Stimulated activated CD4-positive, alpha-beta T cell treated with anti-CD3 and anti-CD28 coated beads, TNF-alpha, amount 100 ng/mL, for 48 hours (primary cell): Measurements from ENCODE around the gene GULP1.

Experiments used
- DNase-seq, 3 donors: peaks; one replicate each; pipeline ENCODE4 v3.0.0-alpha.2; 2020; ENCODE audit warnings: low read depth in 3 of 3

GULP1 gene

DNA sequence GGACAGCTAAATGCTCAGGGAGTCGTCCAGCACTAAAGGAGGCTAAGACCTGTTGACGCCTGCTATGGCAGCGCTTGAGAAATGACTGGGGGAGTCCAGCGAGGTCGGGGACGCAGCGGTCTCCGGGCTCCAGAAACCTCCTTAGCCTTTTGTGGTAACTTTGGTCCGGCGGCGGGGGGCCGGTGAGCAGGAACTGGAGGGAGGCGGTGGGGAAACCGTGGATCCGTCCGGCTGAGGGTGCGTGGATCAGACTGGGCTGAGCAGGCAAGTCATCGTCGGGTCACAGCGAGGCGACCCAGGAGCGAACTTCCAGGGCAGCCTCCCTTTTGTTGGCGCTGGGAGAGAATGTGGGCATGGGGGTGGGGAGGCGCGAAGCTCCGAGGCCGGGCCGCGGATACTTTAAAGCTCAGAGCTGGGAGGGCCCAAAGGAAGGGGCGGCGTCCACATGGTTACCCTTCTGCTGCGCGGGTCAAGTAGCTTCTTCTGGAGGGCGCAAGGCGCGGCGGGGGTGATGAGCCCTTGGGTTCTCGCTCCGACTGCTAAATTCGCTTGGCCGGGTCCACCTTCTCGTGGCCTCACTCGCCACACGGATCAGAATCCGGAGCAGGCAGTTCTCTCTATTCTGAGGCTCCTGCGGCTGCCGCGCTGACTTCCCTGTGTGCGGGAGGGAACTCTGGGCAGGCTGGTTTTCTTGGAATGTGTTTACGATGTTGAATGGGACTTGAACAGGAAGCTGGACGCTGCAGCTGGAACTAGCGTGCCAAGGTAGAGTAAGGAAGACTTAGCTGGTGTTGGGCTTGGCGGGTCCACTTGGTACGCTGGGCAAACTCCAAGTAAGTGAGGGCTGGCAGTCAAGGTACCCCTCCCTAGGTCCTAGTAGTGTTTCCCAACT lies 920 bp downstream of the GULP1 start:
- no peak for DNase-seq

DNA sequence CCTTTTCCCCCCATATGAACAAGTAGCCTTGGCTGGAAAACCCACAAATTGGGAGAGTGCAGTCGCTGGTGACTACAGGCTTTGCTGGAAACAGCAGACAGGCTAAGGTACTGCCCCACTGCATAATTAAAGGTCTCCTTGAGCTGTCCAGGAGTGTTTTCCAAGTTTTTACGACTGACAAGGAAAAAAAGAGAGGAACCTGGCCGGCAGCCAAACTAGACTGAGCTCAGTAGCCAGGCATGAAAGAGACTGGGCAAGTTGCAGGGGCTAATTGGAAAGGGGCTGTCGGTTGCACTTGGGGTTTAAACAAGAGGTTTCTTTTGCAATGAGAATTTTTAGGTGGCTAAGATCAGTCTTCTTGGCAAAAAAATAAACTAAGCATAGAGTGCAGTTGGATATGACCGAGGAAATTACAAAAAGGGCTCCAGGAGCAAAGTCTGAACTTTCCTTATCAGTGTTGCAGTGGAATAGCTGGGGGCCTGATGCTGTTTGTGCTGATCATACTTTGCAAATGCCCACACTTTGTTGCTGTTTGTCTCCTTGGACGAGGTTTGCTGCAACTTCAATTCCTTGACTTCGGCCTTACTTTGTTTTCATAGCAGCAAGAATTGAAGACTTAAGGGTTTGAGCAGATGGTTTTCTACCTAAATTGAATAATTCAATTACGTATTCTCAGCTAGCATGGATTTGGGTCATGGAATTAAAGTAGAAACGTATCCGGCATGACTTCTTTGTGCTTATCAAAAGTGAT lies 2.1 kb downstream of the GULP1 start:
- DNase-seq, result no peak

DNA sequence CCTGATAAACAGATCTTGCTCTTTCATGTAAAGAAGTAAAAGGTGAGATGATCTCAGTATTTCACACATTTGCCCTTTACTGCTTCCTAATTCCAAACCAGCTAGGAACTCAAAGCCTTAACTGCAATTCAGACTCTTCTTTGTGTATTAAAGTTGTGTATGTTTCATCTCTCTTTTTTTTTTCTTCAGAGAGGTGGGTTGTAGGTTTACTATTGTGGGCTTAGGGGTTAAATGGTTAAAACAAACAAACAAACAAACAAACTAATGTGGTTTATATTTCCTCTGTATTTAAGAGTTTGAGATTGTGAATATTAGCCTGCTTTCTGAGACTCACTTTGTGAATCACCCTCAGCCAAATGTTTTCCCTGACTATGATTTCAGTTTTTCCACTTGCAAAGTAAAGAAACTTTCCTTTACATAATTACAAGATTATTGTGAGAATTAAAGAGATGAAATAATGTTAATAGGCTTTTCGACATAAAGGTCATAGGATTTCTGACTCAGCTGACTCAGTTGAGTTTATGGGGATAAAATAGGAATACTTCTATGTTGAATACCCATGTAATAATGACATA lies 2.8 kb downstream of the GULP1 start:
- no peak for DNase-seq

DNA sequence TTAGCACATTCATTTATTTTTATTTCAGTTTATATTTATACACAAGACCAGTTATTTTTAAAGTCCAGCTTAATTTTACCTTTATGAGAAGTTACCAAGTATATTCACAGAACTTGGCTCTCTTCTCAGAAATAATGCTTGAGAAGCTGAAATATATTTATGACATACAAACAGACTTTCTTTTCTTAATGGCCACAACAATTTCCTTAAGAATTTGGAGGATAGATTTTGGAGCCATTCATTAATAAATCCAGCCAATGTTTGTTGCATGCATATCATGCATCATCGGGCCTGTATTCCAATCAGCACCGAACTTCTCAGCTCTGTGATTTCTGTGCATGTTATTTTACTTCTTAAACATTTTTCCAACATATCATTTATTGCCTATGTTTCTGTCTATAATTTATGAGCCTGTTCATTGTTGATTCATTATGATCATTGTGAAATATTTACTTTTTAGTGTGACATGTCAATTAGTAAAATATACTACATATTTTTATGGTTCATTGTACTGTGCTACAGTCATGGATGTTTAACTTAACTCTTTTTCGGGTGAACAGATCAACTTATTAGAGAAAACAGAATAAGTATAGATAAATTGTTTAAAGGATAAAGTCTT lies 3.5 kb downstream of the GULP1 start:
- DNase-seq, result no peak

DNA sequence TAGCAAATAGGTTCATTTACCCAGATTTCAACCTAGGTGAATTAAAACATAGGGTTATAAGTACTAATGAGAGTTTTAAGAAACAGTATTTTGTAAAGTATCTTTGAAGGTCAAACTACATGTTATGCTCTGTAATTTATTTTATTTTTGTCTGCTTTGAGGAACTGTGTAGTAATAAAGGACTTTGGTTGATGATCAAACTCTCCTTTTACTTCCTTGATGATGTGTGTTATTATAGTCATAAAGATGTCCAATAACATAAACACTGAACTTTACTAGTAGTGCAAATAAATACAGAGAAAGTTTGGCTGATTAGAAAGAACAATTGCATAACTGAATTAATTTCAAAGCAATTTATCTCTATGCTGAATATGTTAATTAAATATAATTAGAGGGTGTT lies 6.3 kb downstream of the GULP1 start:
- no peak for DNase-seq

DNA sequence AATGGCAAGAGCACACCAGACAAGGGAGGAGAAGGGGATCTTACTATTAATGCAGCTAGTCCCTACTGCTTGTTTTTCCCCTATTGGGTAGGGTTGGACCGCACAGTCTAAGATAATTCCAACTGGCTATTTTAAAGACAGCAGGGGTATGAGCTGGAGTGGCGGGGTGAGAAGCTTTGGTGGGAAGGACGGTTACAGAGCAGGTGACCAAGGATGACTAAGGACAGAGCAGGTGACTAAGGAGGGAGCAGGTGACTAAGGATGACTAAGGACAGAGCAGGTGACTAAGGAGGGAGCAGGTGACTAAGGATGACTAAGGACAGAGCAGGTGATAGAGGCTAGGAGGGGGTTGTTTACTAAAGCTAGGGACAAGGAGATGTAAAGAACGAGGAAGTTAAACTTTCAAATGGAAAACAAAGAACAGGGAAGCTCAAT lies 7.3 kb downstream of the GULP1 start:
- peak in 1 of 3 donors; percentile 3 for DNase-seq

DNA sequence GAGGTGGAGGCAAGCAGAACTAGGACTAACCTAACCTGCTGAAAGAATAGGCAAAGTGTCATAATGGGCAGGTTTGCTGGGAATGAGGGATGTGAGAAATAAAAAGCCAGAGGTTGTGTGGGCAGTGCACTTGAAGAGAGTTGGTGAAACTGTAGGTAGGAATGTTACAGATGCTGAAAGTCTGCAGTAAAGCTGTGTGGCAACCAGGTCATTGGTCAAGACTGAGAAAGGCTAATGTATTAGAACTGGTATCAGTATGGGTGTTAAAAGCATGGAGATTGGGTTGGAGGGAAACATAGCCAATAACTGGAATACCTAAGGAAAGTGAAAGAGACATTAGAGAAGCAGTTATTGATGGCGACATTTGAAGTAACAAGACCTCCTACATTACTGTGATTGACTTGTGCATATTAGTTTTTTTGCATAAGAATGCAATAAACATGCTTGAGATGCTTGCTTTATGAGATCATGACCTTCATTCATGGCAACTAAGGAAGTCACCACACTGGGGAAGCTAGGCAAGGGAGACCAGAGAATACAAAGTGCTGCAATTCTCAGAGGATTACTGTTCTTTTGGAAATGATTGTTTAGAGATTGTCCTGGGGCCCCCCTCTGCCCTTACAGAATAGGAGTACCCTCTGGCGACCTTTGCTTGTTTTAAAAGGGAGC lies 11.8 kb downstream of the GULP1 start:
- DNase-seq, result no peak

DNA sequence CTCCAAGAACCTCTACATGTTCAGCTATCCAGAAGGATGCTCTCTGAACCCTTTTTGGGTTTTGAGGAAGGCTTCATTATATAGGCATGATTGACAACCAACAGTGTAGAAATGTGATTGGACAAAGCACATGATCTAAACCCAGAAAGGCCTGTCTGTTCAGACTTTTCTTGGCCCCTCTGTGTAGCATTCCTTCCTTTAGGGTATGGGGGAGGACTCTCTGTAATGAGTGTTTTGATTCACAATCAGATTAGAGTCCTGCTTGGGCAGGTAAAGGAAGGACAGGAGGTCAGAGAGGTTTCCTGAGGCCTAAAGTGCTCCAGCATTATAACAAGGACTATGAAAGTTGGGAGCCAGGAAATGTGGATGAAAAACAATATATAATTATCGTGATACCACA lies 13.6 kb downstream of the GULP1 start:
- no peak for DNase-seq

DNA sequence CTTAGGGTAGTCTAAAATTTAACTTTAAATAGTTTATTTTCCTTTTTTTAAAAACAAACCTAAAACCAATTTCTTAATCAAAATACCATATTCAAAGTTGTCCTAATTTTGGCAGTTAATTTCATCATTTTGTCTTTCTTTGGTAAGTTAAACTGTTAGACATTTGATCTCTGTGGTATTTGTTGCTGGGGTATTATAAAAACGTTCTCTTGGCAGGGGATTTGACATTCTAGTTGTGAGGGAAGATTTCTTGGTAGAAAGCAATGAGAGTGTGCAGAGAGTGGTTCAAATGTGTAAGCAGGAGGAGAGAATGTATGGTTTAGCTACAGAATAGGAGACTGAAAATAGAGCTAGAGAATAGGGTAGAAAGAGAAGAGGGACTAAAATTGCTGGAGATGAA lies 14.6 kb downstream of the GULP1 start:
- DNase-seq, result no peak

DNA sequence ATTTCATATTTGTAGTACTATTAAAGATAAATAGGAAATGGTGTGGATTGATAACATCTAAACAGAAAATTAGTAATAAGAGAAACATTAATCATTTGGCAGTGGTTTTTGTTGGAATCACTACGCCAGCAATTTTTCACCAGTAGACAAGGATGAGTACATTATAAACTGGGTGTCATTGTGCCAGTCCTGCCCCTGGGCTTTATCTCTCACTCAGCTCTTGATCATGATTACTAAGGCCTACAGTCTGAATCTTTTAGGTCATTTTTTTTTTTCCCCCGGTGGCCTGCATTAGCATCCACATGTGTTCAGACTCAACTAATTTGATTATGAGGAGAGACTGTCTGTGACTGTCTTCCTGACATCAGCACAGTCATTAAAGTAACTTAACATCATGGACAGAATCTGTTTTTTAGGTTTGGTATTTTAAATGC lies 16.2 kb downstream of the GULP1 start:
- DNase-seq, result no peak

DNA sequence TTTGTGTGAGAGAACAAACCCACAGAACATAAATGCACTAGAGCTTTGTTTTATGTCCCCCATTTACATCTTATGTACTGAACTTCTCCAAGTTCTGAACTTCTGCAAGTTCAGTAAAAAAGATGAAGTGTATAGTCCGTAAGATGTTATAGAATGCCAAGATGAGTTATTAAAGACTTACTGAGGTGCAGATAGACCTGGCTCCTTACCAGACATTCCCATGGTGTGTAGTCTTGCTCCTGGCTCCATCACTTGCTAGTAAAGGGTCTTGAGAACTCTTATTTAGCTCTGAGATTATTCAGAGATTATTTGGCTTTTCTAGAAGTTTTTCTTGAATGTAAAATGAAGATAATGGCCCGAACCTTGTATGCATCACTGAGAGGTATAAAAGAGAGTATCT lies 16.8 kb downstream of the GULP1 start:
- no peak for DNase-seq

DNA sequence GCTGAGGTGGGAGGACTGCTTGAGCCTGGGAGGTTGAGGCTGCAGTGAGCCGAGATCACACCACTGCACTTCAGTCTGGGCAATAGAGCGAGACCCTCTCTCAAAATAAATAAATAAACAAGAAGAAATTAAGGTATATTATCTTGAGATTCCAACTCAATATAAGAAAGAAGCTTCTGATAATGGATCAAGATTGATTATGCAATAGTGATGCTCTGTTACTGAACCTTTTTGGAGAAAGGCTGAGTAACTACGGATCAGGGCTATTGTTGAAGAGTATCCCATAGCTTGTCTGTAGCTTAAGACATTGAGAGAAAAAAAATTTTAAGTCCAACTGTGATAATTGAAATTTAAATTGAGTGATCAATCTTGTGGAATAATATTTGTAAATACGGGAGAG lies 17.7 kb downstream of the GULP1 start:
- no peak for DNase-seq

DNA sequence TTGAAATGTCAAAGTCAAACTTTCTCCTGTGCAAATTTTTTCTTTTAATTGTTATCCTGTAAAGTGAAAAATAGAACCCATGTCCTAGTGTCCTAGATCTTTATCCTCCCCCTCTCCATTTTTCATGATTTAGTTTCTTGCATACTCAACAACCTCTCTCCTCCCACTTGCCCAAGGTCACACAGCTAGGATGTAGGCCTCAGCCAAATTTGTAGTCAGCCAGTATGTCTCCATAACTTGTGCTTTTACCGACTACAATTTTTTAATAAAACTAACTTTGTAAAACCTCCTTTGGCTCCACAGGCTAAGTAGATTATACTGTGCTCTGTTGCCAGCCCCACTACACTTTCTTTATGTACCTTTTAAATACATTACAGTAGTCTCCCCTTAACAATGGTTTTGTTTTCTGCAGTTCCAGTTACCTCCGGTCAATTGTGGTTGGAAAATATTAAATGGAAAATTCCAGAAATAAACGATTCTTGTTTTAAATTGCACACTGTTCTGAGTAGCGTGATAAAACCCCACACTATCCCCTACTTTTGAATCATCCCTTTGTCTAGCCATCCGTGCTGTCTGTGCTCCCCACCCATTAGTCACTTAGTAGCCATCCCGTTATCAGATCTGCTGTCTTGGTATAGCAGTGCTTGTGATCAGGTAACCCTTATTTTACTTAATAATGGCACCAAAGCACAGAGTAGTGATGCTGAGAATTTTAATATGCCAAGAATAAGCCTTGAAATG lies 22.8 kb downstream of the GULP1 start:
- no peak for DNase-seq

DNA sequence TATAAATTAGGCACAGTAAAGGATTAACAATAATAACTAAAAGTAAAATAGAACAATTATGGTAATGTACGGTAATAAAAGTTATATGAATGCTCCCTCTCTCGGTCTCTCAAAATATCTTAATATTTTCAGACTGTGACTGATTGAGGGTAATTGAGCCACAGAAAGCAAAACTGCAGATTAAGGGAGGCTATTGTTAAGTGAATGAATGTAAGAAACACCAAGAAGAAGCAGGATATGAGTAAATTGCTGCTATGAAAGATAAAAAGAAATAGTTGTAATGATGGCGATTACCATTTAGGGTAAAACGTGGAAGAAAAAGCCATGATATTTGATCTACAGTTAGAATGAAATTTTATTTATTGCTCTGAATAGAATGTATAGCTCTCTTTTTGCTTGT lies 24.1 kb downstream of the GULP1 start:
- DNase-seq, result no peak

DNA sequence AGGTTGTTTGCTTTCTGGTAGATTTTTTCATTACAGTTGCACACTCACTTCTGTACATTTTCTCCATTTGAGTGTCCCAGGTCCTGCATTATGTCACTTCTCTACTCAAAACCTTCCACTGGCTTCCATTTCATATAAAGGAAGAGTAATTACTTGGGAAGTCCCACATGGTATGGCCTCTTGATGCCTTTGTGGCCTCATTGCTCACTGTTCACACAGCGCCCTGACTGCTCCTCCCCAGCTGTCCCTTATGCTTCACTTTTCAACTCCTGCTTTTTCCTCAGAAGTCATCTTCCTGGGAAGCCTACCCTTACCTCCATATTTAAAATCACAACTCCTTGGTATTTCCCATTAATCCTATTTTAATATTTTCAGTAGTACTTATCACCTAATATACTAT lies 24.7 kb downstream of the GULP1 start:
- no peak for DNase-seq

DNA sequence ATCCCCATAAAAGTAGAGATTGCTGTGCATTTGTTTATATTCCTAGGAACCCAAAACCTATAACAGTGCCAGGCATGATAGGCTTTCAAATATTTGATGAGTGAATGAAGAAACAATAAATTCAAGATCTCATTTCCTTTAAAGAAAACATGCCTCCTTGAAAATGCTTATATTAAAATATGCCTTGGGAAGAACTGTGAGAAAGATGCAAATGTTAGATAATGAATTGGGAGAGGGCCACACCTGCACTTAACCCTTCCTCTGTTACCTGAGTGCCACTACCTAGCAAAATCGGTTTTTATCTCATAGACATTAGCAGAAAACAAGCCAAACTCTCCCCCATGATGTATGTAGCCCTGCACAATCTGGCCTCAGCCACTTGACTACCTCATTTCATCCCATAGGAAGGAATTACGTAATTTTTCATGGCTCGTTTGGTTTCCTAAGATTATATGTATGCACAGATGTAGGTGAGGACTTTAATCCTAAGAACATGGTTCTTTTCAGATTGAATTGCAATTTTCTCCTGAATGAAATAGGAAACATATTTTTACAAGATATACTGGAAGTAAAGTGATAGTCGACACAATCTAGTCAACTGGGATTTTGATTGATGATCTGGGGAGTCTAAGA lies 25.2 kb downstream of the GULP1 start:
- DNase-seq, result no peak

DNA sequence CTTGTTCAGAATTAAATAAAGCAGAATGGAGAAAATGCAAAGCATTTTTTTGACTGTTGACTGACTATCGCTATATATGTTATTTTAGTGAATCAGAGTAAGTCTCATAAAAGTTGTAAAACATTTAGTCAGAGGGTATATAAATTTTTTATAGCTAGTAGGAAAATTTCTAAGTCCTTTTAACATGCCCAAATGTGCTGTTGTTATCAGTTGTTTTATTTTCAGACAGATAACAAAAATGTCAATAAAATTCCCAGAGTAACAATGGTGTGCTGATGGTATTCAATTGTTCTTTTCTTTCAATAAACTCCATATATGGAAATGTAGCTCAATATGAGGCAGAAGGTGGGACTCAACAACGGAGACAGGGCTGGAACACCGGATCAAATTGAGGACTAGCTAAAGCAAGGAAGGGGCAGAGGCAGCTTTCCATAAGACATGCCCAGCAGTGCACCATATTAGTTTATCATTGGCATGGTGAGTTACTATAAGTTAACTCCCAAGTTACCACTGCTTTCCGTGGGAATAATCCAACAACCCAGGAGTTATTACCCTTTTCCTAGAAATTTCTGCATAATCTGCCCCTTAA lies 26.6 kb downstream of the GULP1 start:
- no peak for DNase-seq

DNA sequence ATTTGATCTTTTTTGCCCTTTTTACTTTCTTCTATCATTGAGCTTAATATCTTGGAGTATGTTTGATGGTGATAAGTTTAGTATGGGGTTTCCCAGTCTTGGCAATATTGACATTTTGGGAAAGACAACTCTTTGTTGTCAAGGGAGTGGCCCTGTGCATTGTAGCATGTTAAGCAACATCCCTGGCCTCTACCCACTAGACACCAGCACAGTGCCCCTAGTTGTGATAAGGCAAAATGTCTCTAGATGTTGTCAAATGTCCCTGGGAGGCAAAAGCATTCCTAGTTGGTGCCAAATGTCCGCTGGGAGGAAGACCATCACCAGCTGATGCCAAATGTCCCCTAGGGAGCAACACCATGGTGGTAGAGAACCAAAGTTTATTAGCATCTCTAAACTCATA lies 28.2 kb downstream of the GULP1 start:
- no peak for DNase-seq

DNA sequence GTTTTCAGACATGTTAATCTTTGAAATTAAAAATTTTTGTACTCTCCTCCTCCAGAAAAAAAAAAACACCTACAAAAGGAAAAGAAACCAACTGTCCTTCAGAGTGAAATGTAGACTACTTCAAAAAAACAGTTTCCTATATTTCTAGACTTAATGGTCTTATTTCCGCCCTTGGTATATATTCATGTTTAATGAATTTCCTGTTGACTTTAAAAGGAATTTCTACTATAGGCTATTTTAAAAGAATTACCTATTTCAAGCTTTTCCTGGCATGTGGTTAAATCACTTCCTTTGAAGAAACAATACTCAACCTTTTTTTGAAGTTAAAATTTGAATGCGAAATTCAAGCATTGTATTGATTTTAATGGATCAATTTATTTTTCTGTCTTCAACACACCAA lies 29.2 kb downstream of the GULP1 start:
- no peak for DNase-seq
